22Rv1 (cell line): ENCODE measurements around the gene DGCR6L.
"Not testable (repeated sequence)": the region's sequence is repeated elsewhere in the genome, so short reads cannot be mapped to it uniquely, and the experiment has no call there.

Experiments
- ZFX ChIP-seq: fragments of 450-650 bp; IDR thresholded peaks from 2 replicates; pipeline ENCODE4 v1.6.1; 2017; ENCODE audit warnings: antibody characterized with exemption, borderline replicate concordance
- TF ChIP-seq, protein P1 (sequence below): fragments of 450-650 bp; IDR thresholded peaks from 2 replicates; pipeline ENCODE4 v1.5.1; 2017; ENCODE audit warnings: mild to moderate bottlenecking

DNA sequence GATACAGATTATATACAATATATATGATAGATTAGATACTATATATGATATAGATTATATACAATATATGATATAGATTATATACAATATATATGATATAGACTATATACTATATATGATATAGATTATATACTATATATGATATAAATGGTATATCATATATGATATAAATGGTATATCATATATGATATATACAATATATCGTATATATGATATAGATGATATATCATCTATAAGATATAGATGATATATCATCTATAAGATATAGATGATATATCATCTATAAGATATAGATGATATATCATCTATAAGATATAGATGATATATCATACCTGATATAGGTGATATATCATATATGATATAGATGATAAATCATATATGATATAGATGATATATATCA is 16.7 kb upstream of the DGCR6L start:
- TF ChIP-seq, protein P1, sequence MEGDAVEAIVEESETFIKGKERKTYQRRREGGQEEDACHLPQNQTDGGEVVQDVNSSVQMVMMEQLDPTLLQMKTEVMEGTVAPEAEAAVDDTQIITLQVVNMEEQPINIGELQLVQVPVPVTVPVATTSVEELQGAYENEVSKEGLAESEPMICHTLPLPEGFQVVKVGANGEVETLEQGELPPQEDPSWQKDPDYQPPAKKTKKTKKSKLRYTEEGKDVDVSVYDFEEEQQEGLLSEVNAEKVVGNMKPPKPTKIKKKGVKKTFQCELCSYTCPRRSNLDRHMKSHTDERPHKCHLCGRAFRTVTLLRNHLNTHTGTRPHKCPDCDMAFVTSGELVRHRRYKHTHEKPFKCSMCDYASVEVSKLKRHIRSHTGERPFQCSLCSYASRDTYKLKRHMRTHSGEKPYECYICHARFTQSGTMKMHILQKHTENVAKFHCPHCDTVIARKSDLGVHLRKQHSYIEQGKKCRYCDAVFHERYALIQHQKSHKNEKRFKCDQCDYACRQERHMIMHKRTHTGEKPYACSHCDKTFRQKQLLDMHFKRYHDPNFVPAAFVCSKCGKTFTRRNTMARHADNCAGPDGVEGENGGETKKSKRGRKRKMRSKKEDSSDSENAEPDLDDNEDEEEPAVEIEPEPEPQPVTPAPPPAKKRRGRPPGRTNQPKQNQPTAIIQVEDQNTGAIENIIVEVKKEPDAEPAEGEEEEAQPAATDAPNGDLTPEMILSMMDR = not testable (repeated sequence)
- not testable (repeated sequence) for TF ChIP-seq ZFX
